HUES64 (cell line): Measurements from ENCODE around the gene RC3H2.
"Not testable (repeated sequence)": the region's sequence is repeated elsewhere in the genome, so short reads cannot be mapped to it uniquely, and the experiment has no call there.

Experiments used
- H3K27ac ChIP-seq: 2 replicates; pipeline ENCODE4 v1.7.0; 2013; ENCODE audit warnings: low read depth, low read length, inconsistent platforms
- H3K27me3 ChIP-seq: 2 replicates; pipeline ENCODE4 v1.6.1; 2013; ENCODE audit warnings: mild to moderate bottlenecking, low read length; ENCODE audit not compliant: insufficient read depth
- H3K36me3 ChIP-seq: 2 replicates; pipeline ENCODE4 v1.6.1; 2013; ENCODE audit warnings: mild to moderate bottlenecking, low read length; ENCODE audit not compliant: insufficient read depth
- H3K4me1 ChIP-seq: 2 replicates; pipeline ENCODE4 v1.6.1; 2013; ENCODE audit warnings: mild to moderate bottlenecking, low read length, moderate library complexity; ENCODE audit not compliant: insufficient read depth
- H3K4me3 ChIP-seq: 2 replicates; pipeline ENCODE4 v1.5.1; 2013; ENCODE audit warnings: mild to moderate bottlenecking, low read length, moderate library complexity
- H3K9ac ChIP-seq: 2 replicates; pipeline ENCODE4 v1.6.1; 2013; ENCODE audit warnings: mild to moderate bottlenecking, low read depth, low read length
- H3K9me3 ChIP-seq: 2 replicates; pipeline ENCODE4 v1.6.1; 2013; ENCODE audit warnings: low read depth, low read length; ENCODE audit not compliant: insufficient read depth
- WGBS: fragments of 150-250, 120-280 bp; methylation state at CpG from one replicate; pipeline ENCODE4 v1.1.7; 2013; ENCODE audit warnings: missing lambda C conversion rate; 5-methylcytosine and 5-hydroxymethylcytosine counted together

Gene RC3H2

DNA sequence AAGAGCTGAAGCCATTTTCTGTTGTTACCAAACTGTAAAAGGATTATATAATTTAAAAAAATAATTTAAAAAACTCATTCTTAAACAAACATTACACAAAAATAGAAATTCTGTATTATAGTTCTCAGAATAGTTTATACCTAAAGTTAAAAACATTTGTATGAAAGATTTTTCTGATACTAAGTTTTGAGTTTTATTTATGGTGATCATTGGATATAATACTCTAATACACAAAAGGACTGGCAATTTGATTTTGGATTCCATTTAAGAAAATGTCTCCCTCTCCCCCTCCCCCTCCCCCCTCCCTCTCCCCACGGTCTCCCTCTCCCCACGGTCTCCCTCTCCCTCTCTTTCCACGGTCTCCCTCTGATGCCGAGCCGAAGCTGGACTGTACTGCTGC lies 39.1 kb downstream of the RC3H2 start:
- no peak overlapping the region for H3K27ac ChIP-seq
- H3K36me3 ChIP-seq = peaks cover 67% of the 10 kb centered on the region
- no peaks in the 10 kb centered on the region; the same call in 1 of the 2 replicates for H3K9me3 ChIP-seq
- WGBS = no CpG with 5 or more reads among the region's 5 CpGs
- H3K27me3 ChIP-seq = no peaks in the 10 kb centered on the region
- no peaks in the 10 kb centered on the region for H3K4me1 ChIP-seq
- H3K9ac ChIP-seq = no peak overlapping the region
- no peak overlapping the region for H3K4me3 ChIP-seq

GRCh38 chr9:122865300-122865699 lies 39.9 kb downstream of the RC3H2 start:
- H3K4me1 ChIP-seq = no peaks in the 10 kb centered on the region
- no peak overlapping the region for H3K9ac ChIP-seq
- 93% methylated on average over 7 of the region's 7 CpGs for WGBS
- H3K27me3 ChIP-seq = no peaks in the 10 kb centered on the region
- H3K27ac ChIP-seq = no peak overlapping the region
- H3K4me3 ChIP-seq = no peak overlapping the region
- H3K36me3 ChIP-seq = peaks cover 67% of the 10 kb centered on the region
- H3K9me3 ChIP-seq = no peaks in the 10 kb centered on the region; the same call in 1 of the 2 replicates

- Histone ChIP-seq H3K4me1 (no peaks in the 10 kb centered on the region), H3K27ac (no peak overlapping the region), H3K36me3 (peaks cover 69% of the 10 kb centered on the region), H3K9me3 (no peaks in the 10 kb centered on the region), H3K9ac (no peak overlapping the region), H3K4me3 (no peak overlapping the region), H3K27me3 (no peaks in the 10 kb centered on the region)
- WGBS = 99% methylated on average over 3 of the region's 3 CpGs
These were observed 41.8 kb downstream of the RC3H2 start for GRCh38 chr9:122863407-122863806.

DNA sequence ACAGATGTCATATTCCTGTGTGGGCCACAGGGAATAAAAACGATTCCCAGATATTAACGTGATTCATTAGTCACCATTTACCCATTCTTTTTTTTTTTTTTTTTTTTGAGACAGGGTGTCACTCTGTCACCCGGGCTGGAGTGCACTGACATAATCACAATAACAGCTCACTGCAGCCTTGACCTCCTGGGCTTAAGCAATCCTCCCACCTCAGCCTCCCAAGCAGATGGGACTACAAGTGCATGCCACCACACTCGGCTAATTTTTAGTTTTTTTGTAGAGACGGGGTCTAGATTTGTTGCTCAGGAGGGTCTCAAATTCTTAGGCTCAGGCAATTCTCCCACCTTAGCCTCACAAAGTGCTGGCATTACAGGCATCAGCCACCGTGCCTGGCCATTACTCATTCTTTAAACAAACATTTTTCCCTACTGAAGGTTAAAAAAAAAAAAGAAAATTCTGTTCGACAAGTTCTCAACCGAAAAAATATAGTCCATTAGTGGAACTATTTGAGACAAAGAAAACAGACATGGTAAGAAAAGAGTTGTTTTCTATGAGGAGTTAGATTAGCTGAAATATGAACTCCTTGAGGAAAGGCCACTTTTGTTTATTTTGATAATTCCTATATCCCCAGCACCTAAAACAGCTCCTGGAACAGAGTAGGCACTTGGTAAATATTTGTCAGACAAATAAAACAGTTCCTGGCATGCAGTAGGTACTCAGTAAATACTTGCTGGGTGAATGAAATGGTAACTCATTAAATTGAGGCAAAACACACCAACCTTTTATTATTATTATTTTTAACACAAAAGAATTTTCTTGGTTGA lies 44.6 kb downstream of the RC3H2 start:
- Histone ChIP-seq H3K9me3 (no peaks in the 10 kb centered on the region), H3K27ac (no peak overlapping the region), H3K9ac (no peak overlapping the region), H3K4me1 (no peaks in the 10 kb centered on the region), H3K36me3 (peaks cover 92% of the 10 kb centered on the region), H3K4me3 (no peak overlapping the region), H3K27me3 (no peaks in the 10 kb centered on the region)
- 96% methylated on average over 8 of the region's 8 CpGs for WGBS

- peaks cover 13% of the 10 kb centered on the region; the same call in 1 of the 2 replicates for H3K9me3 ChIP-seq
- no peak overlapping the region for H3K4me3 ChIP-seq
- no peak overlapping the region for H3K27ac ChIP-seq
- H3K36me3 ChIP-seq = peaks cover 94% of the 10 kb centered on the region
- no peak overlapping the region for H3K9ac ChIP-seq
- no peaks in the 10 kb centered on the region for H3K4me1 ChIP-seq
- H3K27me3 ChIP-seq = no peaks in the 10 kb centered on the region
- 98% methylated on average over 3 of the region's 3 CpGs for WGBS
These were observed 47.3 kb downstream of the RC3H2 start for GRCh38 chr9:122857815-122858214.

DNA sequence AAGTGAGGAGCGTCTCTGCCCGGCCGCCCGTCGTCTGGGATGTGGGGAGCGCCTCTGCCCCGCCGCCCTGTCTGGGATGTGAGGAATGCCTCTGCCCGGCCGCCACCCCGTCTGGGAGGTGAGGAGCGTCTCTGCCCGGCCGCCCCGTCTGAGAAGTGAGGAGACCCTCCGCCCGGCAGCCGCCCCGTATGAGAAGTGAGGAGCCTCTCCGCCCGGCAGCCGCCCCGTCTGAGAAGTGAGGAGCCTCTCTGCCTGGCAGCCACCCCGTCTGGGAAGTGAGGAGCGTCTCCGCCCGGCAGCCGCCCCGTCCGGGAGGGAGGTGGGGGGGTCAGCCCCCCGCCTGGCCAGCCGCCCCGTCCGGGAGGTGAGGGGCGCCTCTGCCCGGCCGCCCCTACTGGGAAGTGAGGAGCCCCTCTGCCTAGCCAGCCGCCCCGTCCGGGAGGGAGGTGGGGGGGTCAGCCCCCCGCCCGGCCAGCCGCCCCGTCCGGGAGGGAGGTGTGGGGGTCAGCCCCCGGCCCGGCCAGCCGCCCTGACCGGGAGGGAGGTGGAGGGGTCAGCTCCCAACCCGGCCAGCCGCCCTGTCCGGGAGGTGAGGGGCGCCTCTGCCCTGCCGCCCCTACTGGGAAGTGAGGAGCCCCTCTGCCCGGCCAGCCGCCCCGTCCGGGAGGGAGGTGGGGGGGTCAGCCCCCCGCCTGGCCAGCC lies 52.9 kb downstream of the RC3H2 start:
- not testable (repeated sequence) for H3K4me3 ChIP-seq, H3K9ac ChIP-seq, H3K27me3 ChIP-seq, H3K4me1 ChIP-seq, H3K27ac ChIP-seq
- peaks cover 83% of the 10 kb centered on the region for H3K36me3 ChIP-seq
- H3K9me3 ChIP-seq = peaks cover 19% of the 10 kb centered on the region; the same call in 1 of the 2 replicates
- 97% methylated on average over 24 of the region's 59 CpGs for whole genome bisulfite sequencing

- Histone ChIP-seq H3K4me1 (no peaks in the 10 kb centered on the region), H3K27me3 (no peaks in the 10 kb centered on the region), H3K36me3 (peaks cover 66% of the 10 kb centered on the region), H3K4me3 (no peak overlapping the region), H3K9ac (no peak overlapping the region), H3K9me3 (0 out of 2 replicates have a peak, but pooled peaks cover 9% of the 10 kb centered on the region), H3K27ac (no peak overlapping the region)
- WGBS = 92% methylated on average over 1 of the region's 2 CpGs
These were observed 56.8 kb downstream of the RC3H2 start for GRCh38 chr9:122848256-122848943.

DNA sequence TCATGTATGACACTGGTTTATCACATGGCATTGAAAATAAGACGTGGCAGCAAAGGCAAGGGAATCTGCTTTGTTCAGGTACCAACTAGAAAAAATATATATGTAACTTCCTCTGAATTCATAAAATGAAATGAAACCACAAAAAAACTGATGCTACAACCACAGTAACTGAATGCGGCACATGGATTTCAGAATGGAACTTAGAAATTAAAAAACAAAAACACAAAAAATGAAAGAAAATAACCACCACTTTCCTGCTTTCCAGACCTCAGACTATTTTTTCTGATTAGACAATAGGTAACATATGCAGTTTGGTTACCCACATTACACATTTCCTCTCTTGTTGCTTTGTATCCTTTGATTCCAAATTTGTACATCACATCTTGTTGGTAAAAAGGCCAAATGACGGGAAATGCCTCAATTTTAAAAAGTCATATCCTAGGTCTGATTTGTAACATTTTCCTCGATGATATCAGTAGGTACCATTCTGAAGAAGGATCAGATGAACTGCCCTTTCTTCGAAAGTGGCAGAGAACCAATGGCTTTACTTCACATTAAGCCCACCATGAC lies 58.7 kb downstream of the RC3H2 start:
- peaks cover 61% of the 10 kb centered on the region for H3K36me3 ChIP-seq
- no peak overlapping the region for H3K4me3 ChIP-seq
- H3K27me3 ChIP-seq = no peaks in the 10 kb centered on the region
- WGBS = 97% methylated on average over 5 of the region's 5 CpGs
- no peaks in the 10 kb centered on the region for H3K4me1 ChIP-seq
- H3K9ac ChIP-seq = no peak overlapping the region
- 0 out of 2 replicates have a peak, but pooled peaks cover 6% of the 10 kb centered on the region for H3K9me3 ChIP-seq
- H3K27ac ChIP-seq = no peak overlapping the region

- Histone ChIP-seq H3K9me3 (no peaks in the 10 kb centered on the region), H3K27me3 (no peaks in the 10 kb centered on the region), H3K4me1 (no peaks in the 10 kb centered on the region), H3K4me3 (no peak overlapping the region), H3K36me3 (peaks cover 49% of the 10 kb centered on the region), H3K27ac (no peak overlapping the region), H3K9ac (no peak overlapping the region)
- WGBS = 95% methylated on average over 3 of the region's 3 CpGs
These were observed 60.0 kb downstream of the RC3H2 start for GRCh38 chr9:122845116-122845515.

DNA sequence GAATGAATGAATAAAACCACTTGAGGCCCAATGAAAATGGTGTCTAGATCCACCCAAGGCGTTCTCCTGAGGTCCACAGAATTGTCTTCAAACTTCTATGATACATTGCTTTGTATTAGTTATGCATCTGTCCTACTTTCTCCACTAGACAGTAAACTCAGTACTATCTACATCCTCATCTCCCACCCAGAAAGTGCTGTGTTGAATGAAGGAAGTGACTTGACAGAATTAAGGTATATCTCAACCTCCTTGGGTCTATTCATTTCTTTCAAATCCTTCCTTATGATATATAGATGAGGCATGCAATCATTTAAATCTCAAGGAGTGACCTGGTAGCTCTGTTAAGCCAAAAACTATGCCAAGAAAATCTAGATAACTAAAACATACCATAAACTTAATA lies 61.0 kb downstream of the RC3H2 start:
- Histone ChIP-seq H3K9me3 (no peaks in the 10 kb centered on the region), H3K9ac (no peak overlapping the region), H3K4me3 (no peak overlapping the region), H3K27me3 (no peaks in the 10 kb centered on the region), H3K36me3 (peaks cover 40% of the 10 kb centered on the region), H3K27ac (no peak overlapping the region), H3K4me1 (no peaks in the 10 kb centered on the region)
- 100% methylated on average over 1 of the region's 1 CpG for WGBS

DNA sequence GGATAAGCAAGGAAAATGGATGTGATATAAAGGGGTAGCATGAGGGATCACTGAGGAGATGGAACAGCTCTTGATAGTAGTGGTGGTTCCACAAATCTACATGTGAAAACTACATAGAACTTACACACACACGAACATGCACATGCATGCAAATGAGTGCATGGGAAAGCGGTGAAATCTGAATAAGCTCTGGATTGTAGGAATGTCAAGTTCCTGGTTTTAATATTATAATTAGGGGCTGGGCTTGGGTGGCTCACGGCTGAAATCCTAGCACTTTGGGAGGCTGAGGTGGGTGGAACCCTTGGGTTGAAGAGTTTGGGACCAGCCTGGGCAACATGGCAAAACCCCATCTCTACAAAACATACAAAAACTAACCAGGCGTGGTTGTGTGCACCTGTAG lies 63.7 kb downstream of the RC3H2 start:
- no peaks in the 10 kb centered on the region for H3K9me3 ChIP-seq
- no peak overlapping the region for H3K27ac ChIP-seq
- no peak overlapping the region for H3K4me3 ChIP-seq
- H3K36me3 ChIP-seq = peaks cover 14% of the 10 kb centered on the region
- H3K4me1 ChIP-seq = no peaks in the 10 kb centered on the region
- no peaks in the 10 kb centered on the region for H3K27me3 ChIP-seq
- WGBS = 85% methylated on average over 4 of the region's 4 CpGs
- H3K9ac ChIP-seq = no peak overlapping the region
